Activated T-cell treated with anti-CD3 and anti-CD28 coated beads, Interleukin-2, amount 50 U/mL, for 24 hours (primary cell): Measurements from ENCODE around the gene HLF.
A peak's percentile ranks its signal among the peaks of the same experiment; 100 is the strongest.

Source experiments
- DNase-seq: peaks from one replicate; pipeline ENCODE4 v3.0.0-alpha.2; 2020
- H3K27ac Mint-ChIP-seq: 2 replicates; pipeline ENCODE4 v1.8.0; 2020; ENCODE audit warnings: mild to moderate bottlenecking, mixed read lengths
- H3K27me3 Mint-ChIP-seq: 2 replicates; pipeline ENCODE4 v1.8.0; 2020; ENCODE audit warnings: mixed read lengths
- H3K36me3 Mint-ChIP-seq: 2 replicates; pipeline ENCODE4 v1.8.0; 2020; ENCODE audit warnings: low read depth, mixed read lengths
- H3K4me1 Mint-ChIP-seq: 2 replicates; pipeline ENCODE4 v1.8.0; 2020; ENCODE audit warnings: low read depth, mixed read lengths
- H3K4me3 Mint-ChIP-seq: 2 replicates; pipeline ENCODE4 v1.8.0; 2020; ENCODE audit warnings: mild to moderate bottlenecking, moderate library complexity, mixed read lengths
- H3K9me3 Mint-ChIP-seq: 2 replicates; pipeline ENCODE4 v1.8.0; 2020; ENCODE audit warnings: mixed read lengths

The HLF gene

DNA sequence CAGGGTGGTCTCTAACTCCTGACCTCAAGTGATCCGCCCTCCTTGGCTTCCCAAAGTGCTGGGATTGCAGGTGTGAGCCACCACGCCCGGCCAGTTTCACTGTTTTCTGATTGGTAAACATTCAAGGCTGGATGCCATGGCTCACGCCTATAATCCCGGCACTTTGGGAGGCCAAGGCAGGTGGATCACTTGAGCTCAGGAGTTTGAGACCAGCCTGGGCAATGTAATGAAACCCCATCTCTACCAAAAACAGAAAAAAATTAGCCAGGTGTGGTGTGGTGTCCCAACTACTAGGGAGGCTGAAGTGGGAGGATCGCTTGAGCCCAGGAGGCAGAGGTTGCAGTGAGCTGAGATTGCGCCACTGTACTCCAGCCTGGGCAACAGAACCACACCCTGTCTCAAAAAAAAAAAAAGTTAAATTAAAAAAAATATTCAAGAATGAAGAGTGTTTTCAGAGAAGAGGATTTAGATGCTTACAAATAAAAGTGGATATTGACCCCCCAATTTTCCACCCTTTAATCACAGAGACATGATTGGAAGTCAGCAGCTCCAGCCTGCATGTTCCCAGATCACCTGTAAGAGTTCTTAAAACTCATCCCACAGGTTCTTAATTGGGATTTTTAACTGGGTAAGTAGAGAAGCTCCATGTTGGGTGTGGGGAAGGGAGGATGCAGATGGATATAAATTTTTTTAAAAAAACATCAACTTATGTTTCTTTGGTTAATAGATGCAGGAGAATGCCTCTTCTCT is 23.8 kb downstream of the HLF start:
- peaks cover 7% of the 10 kb centered on the region for H3K4me1 Mint-ChIP-seq
- no peak overlapping the region for H3K4me3 Mint-ChIP-seq
- no peaks in the 10 kb centered on the region for H3K27me3 Mint-ChIP-seq
- H3K36me3 Mint-ChIP-seq = no peaks in the 10 kb centered on the region
- no peak for DNase-seq
- H3K9me3 Mint-ChIP-seq = no peaks in the 10 kb centered on the region
- no peak overlapping the region for H3K27ac Mint-ChIP-seq

DNA sequence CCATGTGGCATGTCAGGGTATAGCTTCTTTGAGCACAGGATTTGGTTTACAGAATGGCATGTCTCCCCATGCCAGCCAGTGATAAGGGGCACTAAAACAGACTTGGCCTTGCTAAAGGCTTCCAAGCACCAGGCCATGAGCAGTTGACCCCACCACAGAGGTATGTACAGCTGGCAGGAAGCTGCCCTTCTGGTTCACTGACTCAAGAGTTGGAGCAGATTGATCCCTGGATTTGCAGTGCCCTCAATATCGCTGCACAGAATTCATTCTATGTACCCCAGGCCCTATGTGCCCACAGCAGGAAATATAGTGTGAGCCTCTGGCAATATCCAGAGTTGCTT is 24.3 kb downstream of the HLF start:
- Mint-ChIP-seq H3K4me3 (no peak overlapping the region), H3K27me3 (no peaks in the 10 kb centered on the region), H3K9me3 (no peaks in the 10 kb centered on the region), H3K4me1 (peaks cover 4% of the 10 kb centered on the region), H3K36me3 (no peaks in the 10 kb centered on the region), H3K27ac (no peak overlapping the region)
- DNase-seq = no peak

DNA sequence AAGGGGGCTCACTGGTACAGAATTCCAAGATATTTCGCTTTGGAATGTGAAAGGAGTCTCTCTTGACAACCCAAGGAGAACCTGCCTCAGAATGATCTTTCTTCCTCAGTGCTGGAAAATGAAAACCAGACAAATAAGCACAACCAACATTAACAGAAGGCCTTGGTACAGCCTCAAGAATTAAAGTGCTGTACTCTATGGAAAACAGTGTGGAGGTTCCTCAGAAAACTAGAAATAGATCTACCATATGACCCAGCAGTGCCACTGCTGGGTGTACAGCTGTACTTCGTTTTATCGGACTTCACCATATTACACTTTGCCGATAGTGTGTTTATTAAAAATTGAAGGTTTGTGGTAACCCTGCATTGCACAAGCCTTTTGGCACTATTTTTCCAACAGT is 25.2 kb downstream of the HLF start:
- Mint-ChIP-seq H3K9me3 (no peaks in the 10 kb centered on the region), H3K27ac (no peak overlapping the region), H3K27me3 (no peaks in the 10 kb centered on the region), H3K4me1 (no peaks in the 10 kb centered on the region), H3K36me3 (no peaks in the 10 kb centered on the region), H3K4me3 (no peak overlapping the region)
- DNase-seq = no peak

DNA sequence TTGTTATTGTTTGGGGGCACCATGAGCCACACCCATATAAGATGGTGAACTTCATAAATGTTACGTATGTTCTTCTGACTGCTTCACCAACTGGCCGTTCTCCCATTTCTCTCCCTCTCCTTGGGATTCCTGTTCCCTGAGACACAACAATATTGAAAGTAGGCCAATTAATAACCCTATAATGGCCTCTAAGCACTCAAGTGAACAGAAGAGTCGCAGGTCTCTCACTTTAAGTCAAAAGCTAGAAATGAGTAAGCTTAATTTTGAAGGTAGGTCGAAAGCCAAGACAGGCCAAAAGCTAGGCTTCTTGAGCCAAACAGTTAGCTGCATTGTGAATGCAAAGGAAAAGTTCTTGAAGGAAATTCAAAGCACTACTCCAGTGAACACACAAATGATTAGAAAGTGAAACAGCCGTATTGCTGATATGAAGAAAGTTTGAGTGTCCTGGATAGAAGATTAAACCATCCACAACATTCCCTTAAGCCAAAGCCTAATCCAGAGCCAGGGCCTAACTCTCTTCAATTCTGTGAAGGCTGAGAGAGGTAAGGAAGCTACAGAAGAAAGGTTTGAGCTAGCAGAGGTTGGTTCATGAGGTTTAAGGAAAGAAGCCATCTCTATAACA is 25.8 kb downstream of the HLF start:
- Mint-ChIP-seq H3K9me3 (no peaks in the 10 kb centered on the region), H3K4me3 (no peak overlapping the region), H3K36me3 (no peaks in the 10 kb centered on the region), H3K27me3 (no peaks in the 10 kb centered on the region), H3K27ac (no peak overlapping the region), H3K4me1 (no peaks in the 10 kb centered on the region)
- DNase-seq = no peak

DNA sequence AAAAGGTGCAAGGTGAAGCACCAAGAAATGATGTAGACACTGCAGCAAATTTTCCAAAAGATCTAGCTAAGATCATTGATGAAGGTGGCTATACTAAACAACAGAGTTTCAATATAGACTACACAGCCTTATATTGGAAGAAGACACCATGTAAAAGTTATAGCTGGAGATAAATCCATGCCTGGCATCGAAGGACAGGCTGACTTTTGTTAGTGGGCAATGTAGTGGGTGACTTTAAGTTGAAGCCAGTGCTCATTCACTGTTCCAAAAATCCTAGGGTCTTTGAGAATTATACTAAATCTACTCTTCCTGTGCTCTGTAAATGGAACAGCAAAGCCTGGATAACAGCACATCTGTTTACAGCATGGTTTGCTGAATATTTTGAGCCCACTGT is 26.4 kb downstream of the HLF start:
- H3K4me3 Mint-ChIP-seq = no peak overlapping the region
- DNase-seq = no peak
- no peaks in the 10 kb centered on the region for H3K27me3 Mint-ChIP-seq
- H3K36me3 Mint-ChIP-seq = no peaks in the 10 kb centered on the region
- H3K4me1 Mint-ChIP-seq = no peaks in the 10 kb centered on the region
- H3K9me3 Mint-ChIP-seq = no peaks in the 10 kb centered on the region
- no peak overlapping the region for H3K27ac Mint-ChIP-seq

DNA sequence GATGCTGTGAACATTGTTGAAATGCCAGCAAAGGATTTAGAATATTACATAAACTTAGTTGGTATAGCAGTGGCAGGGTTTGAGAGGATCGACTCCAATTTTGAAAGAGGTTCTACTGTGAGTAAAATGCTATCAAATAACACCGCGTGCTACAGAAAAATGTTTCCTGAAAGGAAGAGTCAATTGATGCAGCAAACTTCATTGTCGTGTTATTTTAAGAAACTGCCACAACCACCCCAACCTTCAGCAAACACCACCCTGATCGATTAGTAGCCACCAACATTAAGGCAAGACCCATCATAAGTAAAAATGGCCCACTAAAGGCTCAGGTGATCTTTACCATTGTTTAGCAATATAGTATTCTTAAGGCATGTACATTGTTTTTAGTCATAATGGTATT is 27.3 kb downstream of the HLF start:
- H3K36me3 Mint-ChIP-seq = no peaks in the 10 kb centered on the region
- no peaks in the 10 kb centered on the region for H3K4me1 Mint-ChIP-seq
- no peak overlapping the region for H3K4me3 Mint-ChIP-seq
- no peak overlapping the region for H3K27ac Mint-ChIP-seq
- no peaks in the 10 kb centered on the region for H3K9me3 Mint-ChIP-seq
- H3K27me3 Mint-ChIP-seq = no peaks in the 10 kb centered on the region
- DNase-seq = no peak

DNA sequence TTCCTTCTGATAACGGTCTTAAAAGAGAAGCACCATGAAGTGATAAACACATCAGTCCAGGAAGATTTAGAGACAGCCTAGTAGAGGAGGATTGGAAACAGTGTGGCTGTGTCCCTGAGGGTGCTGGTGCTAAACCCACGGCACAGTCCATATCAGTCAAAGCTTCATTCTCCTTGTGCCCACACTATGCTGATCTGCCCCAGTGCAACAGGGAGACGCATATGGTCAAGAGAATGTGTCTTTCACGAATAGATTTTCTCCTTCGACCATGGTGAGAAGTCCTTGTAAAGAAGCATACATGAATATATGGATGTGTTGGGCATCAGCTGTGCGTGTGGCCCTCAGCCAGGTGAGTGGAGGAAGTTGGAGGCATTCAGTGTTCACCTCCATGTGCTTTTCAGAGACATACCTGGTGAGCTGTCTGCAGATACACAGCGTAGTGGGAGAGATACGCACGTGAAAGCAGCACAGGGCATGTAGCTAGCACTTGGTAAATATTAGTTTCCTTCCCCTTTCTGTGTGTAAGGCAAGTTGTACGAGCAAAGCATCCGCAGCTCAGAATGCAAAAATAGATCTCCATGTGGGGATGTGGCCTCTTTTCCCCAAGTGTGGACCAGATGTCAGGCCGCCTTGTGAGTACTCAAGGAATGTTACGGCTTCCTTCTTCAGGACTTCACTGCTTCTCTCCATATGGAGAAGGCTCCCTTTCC is 29.4 kb downstream of the HLF start:
- no peaks in the 10 kb centered on the region for H3K36me3 Mint-ChIP-seq
- H3K27ac Mint-ChIP-seq = no peak overlapping the region
- no peaks in the 10 kb centered on the region for H3K27me3 Mint-ChIP-seq
- H3K9me3 Mint-ChIP-seq = no peaks in the 10 kb centered on the region
- no peaks in the 10 kb centered on the region for H3K4me1 Mint-ChIP-seq
- H3K4me3 Mint-ChIP-seq = no peak overlapping the region
- DNase-seq = no peak

DNA sequence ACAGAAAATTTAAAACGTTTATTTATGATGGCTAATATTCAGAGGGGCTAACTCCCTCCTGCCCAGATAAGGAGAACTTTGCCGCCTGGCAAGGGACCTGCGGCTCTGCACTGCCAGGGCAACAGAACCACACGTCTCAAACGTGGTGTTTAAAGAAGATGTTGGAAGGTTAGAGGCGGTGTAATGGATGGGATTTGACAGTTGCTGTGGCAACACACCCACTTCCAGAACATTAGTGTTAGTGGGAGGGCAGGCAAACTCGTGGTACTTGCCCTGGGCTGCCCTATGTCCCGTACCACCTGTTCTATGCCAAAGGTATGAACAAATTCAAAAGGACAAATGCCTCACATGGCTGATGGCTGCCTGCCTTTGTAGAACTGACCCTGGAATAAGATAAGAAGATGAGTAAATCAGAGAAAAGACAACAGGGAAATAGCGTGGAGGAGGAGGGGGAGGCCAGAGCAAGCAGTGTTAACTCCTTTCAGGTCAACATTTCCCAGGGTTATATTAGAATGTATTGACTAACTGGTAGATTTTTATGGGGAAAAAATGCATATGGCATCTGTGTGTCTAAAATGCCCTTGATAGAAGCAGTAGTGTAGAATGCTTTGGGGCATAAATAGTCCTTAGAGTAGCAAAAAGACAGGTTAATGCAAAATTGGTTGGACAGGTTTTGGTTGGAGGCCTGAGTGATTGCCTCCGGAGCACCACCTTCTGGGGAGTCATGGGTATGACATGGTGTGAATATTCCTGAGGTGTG is 30.8 kb downstream of the HLF start:
- H3K4me1 Mint-ChIP-seq = no peaks in the 10 kb centered on the region
- no peaks in the 10 kb centered on the region for H3K36me3 Mint-ChIP-seq
- peak; percentile 63 for DNase-seq
- no peaks in the 10 kb centered on the region for H3K9me3 Mint-ChIP-seq
- H3K27me3 Mint-ChIP-seq = no peaks in the 10 kb centered on the region
- no peak overlapping the region for H3K27ac Mint-ChIP-seq
- no peak overlapping the region for H3K4me3 Mint-ChIP-seq

DNA sequence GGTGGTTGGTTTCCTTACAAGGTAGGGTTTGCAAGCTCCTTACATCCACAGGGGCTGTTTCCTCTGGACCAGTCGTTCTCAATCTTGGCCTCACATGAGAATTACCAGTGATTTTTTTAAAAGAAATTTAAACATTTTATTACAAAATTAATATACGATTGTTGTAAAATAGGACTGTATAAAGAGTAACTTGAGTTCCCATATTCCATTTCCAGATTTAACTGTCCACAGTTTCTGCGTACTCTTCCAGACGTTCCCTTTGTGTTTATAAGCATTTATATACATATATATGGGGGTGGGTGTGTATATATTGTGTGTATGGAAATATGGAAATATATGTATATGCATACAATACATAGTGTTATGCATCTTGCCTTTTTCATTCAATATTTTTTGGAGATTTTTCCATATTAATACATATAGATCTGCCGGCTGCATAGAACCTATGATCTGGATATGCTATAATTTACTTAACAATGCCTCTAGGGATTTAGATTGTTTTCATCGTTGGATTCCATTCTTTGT is 31.5 kb downstream of the HLF start:
- Mint-ChIP-seq H3K4me1 (no peaks in the 10 kb centered on the region), H3K27ac (no peak overlapping the region), H3K36me3 (no peaks in the 10 kb centered on the region), H3K9me3 (no peaks in the 10 kb centered on the region), H3K4me3 (no peak overlapping the region), H3K27me3 (no peaks in the 10 kb centered on the region)
- DNase-seq = no peak

DNA sequence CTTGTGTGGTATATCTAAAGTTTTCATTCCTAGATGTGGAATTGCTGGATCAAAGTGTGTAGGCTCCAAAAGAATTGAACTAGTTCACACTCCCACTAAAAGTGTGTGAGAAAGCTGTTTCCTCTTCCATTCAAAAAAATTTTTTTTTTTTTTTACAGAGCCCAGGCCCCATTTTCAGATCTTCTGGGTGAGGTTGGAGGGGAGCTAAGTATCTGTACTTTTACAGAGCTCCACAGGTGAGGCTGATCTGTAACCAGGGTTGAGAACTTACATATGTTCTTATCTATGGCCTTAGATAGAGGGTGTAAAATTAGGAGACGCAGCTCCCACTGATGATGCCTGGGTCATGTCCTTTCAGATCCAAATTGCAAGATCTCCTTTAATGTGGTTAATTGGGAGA is 31.9 kb downstream of the HLF start:
- no peak overlapping the region for H3K4me3 Mint-ChIP-seq
- H3K36me3 Mint-ChIP-seq = no peaks in the 10 kb centered on the region
- no peaks in the 10 kb centered on the region for H3K4me1 Mint-ChIP-seq
- H3K9me3 Mint-ChIP-seq = no peaks in the 10 kb centered on the region
- no peaks in the 10 kb centered on the region for H3K27me3 Mint-ChIP-seq
- no peak overlapping the region for H3K27ac Mint-ChIP-seq
- no peak for DNase-seq

DNA sequence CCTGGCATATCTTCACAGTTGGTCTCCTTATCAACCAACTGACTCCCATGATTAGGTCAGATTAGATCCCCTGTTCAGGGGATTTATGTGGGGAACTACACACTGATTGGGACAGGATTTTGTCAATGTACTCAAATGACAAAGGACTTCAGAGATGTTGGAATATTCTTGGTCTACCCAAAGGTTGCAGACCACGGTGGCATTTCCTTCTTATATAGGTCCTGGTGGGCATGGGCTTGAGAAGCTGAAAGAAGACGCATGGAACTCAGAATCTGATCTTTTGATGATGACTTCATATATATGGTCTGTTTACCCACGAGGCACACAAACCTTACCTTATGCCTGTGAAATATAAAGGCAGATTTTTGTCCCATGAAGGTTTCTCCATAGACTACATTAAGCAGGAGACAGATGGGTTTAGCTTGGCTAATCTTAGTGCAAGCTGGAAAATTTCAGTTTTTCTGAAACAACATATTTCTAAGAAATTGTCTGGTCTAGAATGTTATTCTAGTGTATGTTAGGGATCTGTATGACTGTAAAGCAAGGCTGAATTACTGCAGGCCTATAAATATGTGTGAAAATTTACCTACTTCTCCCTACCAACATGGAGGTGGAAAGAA is 33.5 kb downstream of the HLF start:
- H3K36me3 Mint-ChIP-seq = no peaks in the 10 kb centered on the region
- no peak overlapping the region for H3K4me3 Mint-ChIP-seq
- DNase-seq = no peak
- H3K4me1 Mint-ChIP-seq = no peaks in the 10 kb centered on the region
- H3K9me3 Mint-ChIP-seq = no peaks in the 10 kb centered on the region
- H3K27ac Mint-ChIP-seq = no peak overlapping the region
- no peaks in the 10 kb centered on the region for H3K27me3 Mint-ChIP-seq

DNA sequence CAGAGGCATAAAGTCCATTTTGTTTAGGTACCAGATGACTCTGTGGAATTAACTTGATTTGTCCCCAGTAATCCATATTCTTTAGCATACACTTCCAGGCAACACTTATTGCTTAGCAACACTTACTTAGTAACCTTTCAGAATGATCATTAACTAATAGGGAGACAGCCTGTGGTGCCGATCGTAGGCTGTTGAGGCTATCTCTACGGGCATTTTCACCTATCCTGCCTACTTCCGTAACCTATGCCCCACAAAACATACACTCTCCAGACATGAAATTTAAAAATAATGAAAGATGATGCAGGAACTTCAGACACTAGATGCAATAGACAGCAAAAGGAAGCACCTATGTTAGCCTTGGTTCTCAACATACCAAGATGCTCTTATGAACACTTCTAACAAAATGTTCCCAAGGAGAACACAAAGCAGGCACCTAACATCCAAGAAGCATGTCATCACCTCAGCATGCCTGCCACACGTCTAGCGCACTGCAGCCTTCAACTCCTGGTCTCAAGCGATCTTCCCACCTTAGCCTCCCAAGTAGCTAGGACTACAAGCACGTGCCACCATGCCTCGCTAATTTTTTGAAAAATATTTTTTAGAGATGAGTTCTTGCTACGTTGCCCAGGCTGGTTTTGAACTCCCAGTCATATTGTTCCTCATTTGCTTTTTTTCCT is 34.5 kb downstream of the HLF start:
- no peak for DNase-seq
- H3K27me3 Mint-ChIP-seq = no peaks in the 10 kb centered on the region
- no peak overlapping the region for H3K4me3 Mint-ChIP-seq
- no peaks in the 10 kb centered on the region for H3K9me3 Mint-ChIP-seq
- no peak overlapping the region for H3K27ac Mint-ChIP-seq
- no peaks in the 10 kb centered on the region for H3K36me3 Mint-ChIP-seq
- peaks cover 9% of the 10 kb centered on the region for H3K4me1 Mint-ChIP-seq

DNA sequence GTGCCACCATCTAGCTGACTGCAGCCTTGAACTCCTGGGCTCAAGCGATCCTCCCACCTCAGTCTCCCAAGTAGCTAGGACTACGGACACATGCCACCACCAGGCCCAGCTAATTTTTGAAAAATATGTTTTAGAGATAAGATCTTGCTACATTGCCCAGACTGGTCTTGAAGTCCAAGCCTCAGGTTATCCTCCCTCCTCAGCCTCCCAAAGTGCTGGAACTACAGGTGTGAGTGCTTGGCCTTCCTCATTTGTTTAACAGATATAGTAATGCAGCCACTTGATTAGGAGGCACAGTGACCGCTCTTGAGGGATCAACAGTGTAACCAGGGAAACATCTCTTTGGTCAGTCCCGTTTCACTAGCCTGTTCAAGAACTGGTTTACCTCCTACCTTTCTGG is 35.1 kb downstream of the HLF start:
- Mint-ChIP-seq H3K9me3 (no peaks in the 10 kb centered on the region), H3K4me3 (no peak overlapping the region), H3K27ac (no peak overlapping the region), H3K36me3 (no peaks in the 10 kb centered on the region), H3K4me1 (peaks cover 9% of the 10 kb centered on the region), H3K27me3 (no peaks in the 10 kb centered on the region)
- DNase-seq = no peak
